ENCODE results near the gene C3orf22. TPM values are rescaled to one million over a fixed set of nuclear protein-coding genes. Genes with fewer than 3 reads are reported as not detected.

The C3orf22 gene
- total and polyA plus RNA-seq, 9 of the 15 experiments (the other 6 are each of a cell fraction or from before 2014, with no cell fraction given) = not detected

GRCh38 chr3:126573492-126574117 lies 14.9 kb upstream of the C3orf22 start (continued):
- peak; percentile 92 to 93 for TF ChIP-seq NRF1 (conservative IDR thresholded peaks at IDR 0.05 in 1 of 2, IDR thresholded peaks at IDR 0.05 in 1 of 2)
- TF ChIP-seq L3MBTL2 (IDR thresholded peaks at IDR 0.05) = peak; percentile 59; the same call in 1 of the 2 replicates
- 0 out of 2 replicates have a peak, but pooled peaks have one; percentile 21 for TF ChIP-seq VEZF1 (CRISPR knock-in tag; IDR thresholded peaks at IDR 0.05)
- TF ChIP-seq ELF4 (CRISPR knock-in tag; IDR thresholded peaks at IDR 0.05) = no peak
- peak; percentile 74 for TF ChIP-seq ZNF134 (CRISPR knock-in tag; conservative IDR thresholded peaks at IDR 0.05)

- ChIA-PET POLR2A (interaction anchor here (0.6 kb wide), 1 partner anchor 1169 kb away, joined by 3 read pairs; no protein-coding TSS in a partner anchor), CTCF (ENCODE audit: low intra/inter-chr PET ratio) (no interaction called here)
- H3K27me3 ChIP-seq (ENCODE audit: control insufficient read depth in 2 of 2, insufficient read depth in 2 of 2, low read length in 2 of 2) = peaks cover 0 to 16% of the 10 kb centered on the region in 2 experiments; a peak in 1 of 5 replicates
- no peak overlapping the region for H3K4me3 ChIP-seq
- H3K4me2 ChIP-seq (ENCODE audit: insufficient read depth, low read length) = no peak overlapping the region
- intact Hi-C loops (cut with micrococcal nuclease) (no loop called here), in situ Hi-C loops (cut with MboI) (no loop called here)
- WGBS (ENCODE audit: insufficient coverage, low coverage, missing lambda C conversion rate) = 18% methylated on average over 2 of the region's 7 CpGs
- no peaks in the 10 kb centered on the region for H3K9me3 ChIP-seq (replicated peaks; ENCODE audit: control insufficient read depth, insufficient read depth, low read depth, low read length)
- no peaks in the 10 kb centered on the region; a peak in 2 of 5 replicates for H3K4me1 ChIP-seq (replicated peaks in 1 of 2; ENCODE audit: control insufficient read depth in 2 of 2, insufficient read depth in 2 of 2, low read length in 2 of 2)
- no peak for ATAC-seq
- no peak for FAIRE-seq
- H3K9ac ChIP-seq (ENCODE audit: insufficient read depth in 1 of 2, low read depth in 2 of 2, low read length in 2 of 2) = no peak overlapping the region
- no peak for DNase-seq (ENCODE audit: extremely low read depth in 1 of 4, low spot score in 3 of 4)
- H2AFZ ChIP-seq (ENCODE audit: low read depth, low read length) = no peak overlapping the region
- H3K79me2 ChIP-seq (ENCODE audit: control insufficient read depth, insufficient read depth, low read length) = no peaks in the 10 kb centered on the region
- H4K20me1 ChIP-seq (replicated peaks; ENCODE audit: control insufficient read depth, insufficient read depth, low read length) = no peaks in the 10 kb centered on the region
- H3K27ac ChIP-seq (ENCODE audit: extremely low read depth, low read depth, low read length) = no peak overlapping the region
- H3K9me1 ChIP-seq (ENCODE audit: control insufficient read depth, insufficient read depth, low read length) = no peaks in the 10 kb centered on the region
- no peaks in the 10 kb centered on the region for H3K36me3 ChIP-seq (ENCODE audit: control insufficient read depth, insufficient read depth, low read length)
- TF ChIP-seq ZNF124 (CRISPR knock-in tag; IDR thresholded peaks at IDR 0.05) (no peak), ZHX1 (conservative IDR thresholded peaks at IDR 0.05; ENCODE audit: low read length) (no peak), ZC3H4 (CRISPR knock-in tag; IDR thresholded peaks at IDR 0.05; ENCODE audit: borderline replicate concordance) (no peak), E2F8 (IDR thresholded peaks at IDR 0.05; ENCODE audit: low read depth, partially characterized antibody) (no peak)
- BruUV-seq (replicated peaks) = no TSS peak
Measured at GRCh38 chr3:126571078-126571477, 12.3 kb upstream of the C3orf22 start.

Measured in K562 (cell line).